Suprapubic skin (tissue), 4 donors: ENCODE measurements around the gene ADD2. TPM values are rescaled to one million over a fixed set of nuclear protein-coding genes. Genes with fewer than 3 reads are reported as not detected.

Experiments used
- DNase-seq, 2 donors: peaks; one replicate each; pipeline ENCODE4 v3.0.0-alpha.2; 2019; ENCODE audit warnings: low spot score in 2 of 2
- H3K27ac ChIP-seq: fragments of 200-600 bp; sonication (generic); one replicate; pipeline ENCODE4 v1.5.1; 2019
- H3K27me3 ChIP-seq: fragments of 200-600 bp; sonication (generic); one replicate; pipeline ENCODE4 v1.5.1; 2019
- H3K36me3 ChIP-seq: fragments of 200-600 bp; sonication (generic); one replicate; pipeline ENCODE4 v1.5.1; 2019
- H3K4me1 ChIP-seq: fragments of 200-600 bp; sonication (generic); one replicate; pipeline ENCODE4 v1.5.1; 2019
- H3K4me3 ChIP-seq: fragments of 200-600 bp; sonication (generic); one replicate; pipeline ENCODE4 v1.5.1; 2019; ENCODE audit warnings: mild to moderate bottlenecking
- H3K9me3 ChIP-seq: fragments of 200-600 bp; sonication (generic); one replicate; pipeline ENCODE4 v1.5.1; 2019
- EP300 ChIP-seq: sonication (generic); formaldehyde crosslinking; IDR thresholded peaks from one replicate; pipeline ENCODE4 v1.6.1; 2017; ENCODE audit warnings: antibody characterized with exemption
- POLR2A ChIP-seq, 2 donors: fragments of 450-650 bp; IDR thresholded peaks; one replicate each; pipeline ENCODE4 v1.6.1; 2017; ENCODE audit warnings: antibody characterized with exemption in 2 of 2, mild to moderate bottlenecking in 2 of 2, moderate library complexity in 2 of 2
- POLR2AphosphoS5 ChIP-seq, 3 donors: sonication (generic); formaldehyde crosslinking; IDR thresholded peaks; one replicate each; pipeline ENCODE4 v1.6.1; 2017; ENCODE audit warnings: antibody characterized with exemption in 3 of 3
- WGBS: methylation state at CpG from one replicate; pipeline ENCODE4 v1.1.5; 2018; 5-methylcytosine and 5-hydroxymethylcytosine counted together
- total RNA-seq, 4 donors: library from RNA; depleted of rRNA; stranded (reverse); fragments of >200 nt; gene quantifications; one replicate each; pipeline ENCODE4 v1.1.0, GENCODE V29; 2016
- TF ChIP-seq, protein P1 (sequence below), 2 donors: fragments of 200-600 bp in 1 of 2; fragments of 450-650 bp in 1 of 2; sonication (generic) in 1 of 2; IDR thresholded peaks; one replicate each; pipeline ENCODE4 v1.5.1; 2016 to 2019; ENCODE audit warnings: antibody characterized with exemption in 2 of 2, mild to moderate bottlenecking in 1 of 2, moderate library complexity in 1 of 2

ADD2 gene
- total RNA-seq, 4 donors from 2014 or later = 1.4 to 2.3 (median 1.5) TPM

DNA sequence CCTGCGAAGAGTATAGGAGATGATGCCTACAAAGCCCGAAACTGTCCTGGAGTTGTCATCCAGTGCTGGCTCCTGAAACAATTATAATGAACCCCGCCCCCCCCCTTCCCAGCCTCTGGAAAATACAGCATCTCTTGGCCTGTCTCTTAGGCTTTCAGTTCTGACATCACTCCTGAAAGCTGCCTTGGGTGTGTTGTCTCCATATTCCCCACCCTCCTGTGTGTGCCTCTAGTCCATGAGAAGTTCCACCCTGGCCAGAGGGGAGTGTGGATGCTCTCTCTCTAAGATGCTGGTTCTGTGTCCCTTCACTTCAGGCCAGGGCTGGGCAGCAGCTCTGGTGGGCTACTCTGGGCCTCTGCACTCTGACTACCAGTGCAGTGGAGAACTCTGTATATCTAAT lies 155.4 kb downstream of the ADD2 start:
- TF ChIP-seq, protein P1, sequence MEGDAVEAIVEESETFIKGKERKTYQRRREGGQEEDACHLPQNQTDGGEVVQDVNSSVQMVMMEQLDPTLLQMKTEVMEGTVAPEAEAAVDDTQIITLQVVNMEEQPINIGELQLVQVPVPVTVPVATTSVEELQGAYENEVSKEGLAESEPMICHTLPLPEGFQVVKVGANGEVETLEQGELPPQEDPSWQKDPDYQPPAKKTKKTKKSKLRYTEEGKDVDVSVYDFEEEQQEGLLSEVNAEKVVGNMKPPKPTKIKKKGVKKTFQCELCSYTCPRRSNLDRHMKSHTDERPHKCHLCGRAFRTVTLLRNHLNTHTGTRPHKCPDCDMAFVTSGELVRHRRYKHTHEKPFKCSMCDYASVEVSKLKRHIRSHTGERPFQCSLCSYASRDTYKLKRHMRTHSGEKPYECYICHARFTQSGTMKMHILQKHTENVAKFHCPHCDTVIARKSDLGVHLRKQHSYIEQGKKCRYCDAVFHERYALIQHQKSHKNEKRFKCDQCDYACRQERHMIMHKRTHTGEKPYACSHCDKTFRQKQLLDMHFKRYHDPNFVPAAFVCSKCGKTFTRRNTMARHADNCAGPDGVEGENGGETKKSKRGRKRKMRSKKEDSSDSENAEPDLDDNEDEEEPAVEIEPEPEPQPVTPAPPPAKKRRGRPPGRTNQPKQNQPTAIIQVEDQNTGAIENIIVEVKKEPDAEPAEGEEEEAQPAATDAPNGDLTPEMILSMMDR (IDR thresholded peaks at IDR 0.05) = no peak
- no peak for TF ChIP-seq EP300
- no peak for TF ChIP-seq POLR2AphosphoS5 (IDR thresholded peaks at IDR 0.05)
- TF ChIP-seq POLR2A (IDR thresholded peaks at IDR 0.05) = no peak

DNA sequence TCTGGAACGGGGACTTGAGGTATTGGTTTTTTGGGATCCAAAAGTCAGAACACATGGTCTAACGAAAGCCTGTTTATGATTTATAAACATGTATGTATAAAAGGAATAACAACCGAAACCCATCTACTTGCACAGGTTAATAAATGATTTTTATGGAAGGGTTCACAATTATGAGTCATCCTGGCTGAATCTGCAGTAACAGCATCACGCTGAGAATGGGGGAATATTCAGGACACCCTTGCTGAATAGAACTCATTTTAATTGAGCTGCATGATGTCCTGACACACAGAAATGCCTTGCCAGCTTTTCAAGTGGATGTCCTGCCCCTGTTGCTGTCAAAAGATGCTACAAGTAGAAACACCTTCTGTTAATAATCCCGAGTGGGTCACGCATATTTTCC lies 159.6 kb downstream of the ADD2 start:
- Histone ChIP-seq H3K4me1 (no peaks in the 10 kb centered on the region), H3K4me3 (no peak overlapping the region), H3K9me3 (no peaks in the 10 kb centered on the region), H3K27me3 (peaks cover 12% of the 10 kb centered on the region), H3K27ac (no peak overlapping the region), H3K36me3 (no peaks in the 10 kb centered on the region)
- WGBS = 70% methylated on average over 6 of the region's 6 CpGs
- no peak for DNase-seq
- TF ChIP-seq, protein P1 (IDR thresholded peaks at IDR 0.05) = no peak
- no peak for TF ChIP-seq POLR2AphosphoS5 (IDR thresholded peaks at IDR 0.05)
- TF ChIP-seq EP300 = no peak
- no peak for TF ChIP-seq POLR2A (IDR thresholded peaks at IDR 0.05)

More for the DNA sequence above, 155.4 kb downstream of the ADD2 start:
- Histone ChIP-seq H3K27ac (no peak overlapping the region), H3K9me3 (no peaks in the 10 kb centered on the region), H3K4me3 (no peak overlapping the region), H3K4me1 (peaks cover 2% of the 10 kb centered on the region), H3K36me3 (no peaks in the 10 kb centered on the region), H3K27me3 (peaks cover 6% of the 10 kb centered on the region)
- WGBS = 90% methylated on average over 3 of the region's 3 CpGs
- DNase-seq = no peak

DNA sequence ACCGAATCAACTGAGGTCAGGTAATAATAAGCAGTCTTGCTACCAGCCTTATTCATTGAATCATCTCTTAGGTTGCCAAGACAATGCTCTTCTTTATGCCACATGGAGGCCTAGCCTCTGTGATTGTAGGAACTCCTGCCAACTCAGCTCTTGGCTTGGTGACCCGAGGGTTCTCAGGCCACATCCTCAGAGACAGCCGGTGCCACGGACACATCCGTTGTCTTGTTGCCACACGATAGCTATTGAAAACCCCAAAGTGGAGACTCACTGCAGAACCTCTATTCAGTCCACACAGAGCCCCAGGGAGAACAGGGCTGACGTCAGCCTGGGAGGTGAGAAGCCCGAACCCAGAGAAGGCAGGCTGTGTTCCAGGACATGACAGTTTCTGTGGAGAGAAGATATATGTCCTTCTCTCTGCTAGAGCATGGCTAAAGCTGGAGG lies 160.9 kb downstream of the ADD2 start:
- DNase-seq = no peak
- no peaks in the 10 kb centered on the region for H3K36me3 ChIP-seq
- no peaks in the 10 kb centered on the region for H3K9me3 ChIP-seq
- no peak overlapping the region for H3K4me3 ChIP-seq
- H3K27me3 ChIP-seq = peaks cover 12% of the 10 kb centered on the region
- H3K27ac ChIP-seq = no peak overlapping the region
- TF ChIP-seq POLR2A (IDR thresholded peaks at IDR 0.05) (no peak), POLR2AphosphoS5 (IDR thresholded peaks at IDR 0.05) (no peak), EP300 (no peak)
- 42% methylated on average over 8 of the region's 8 CpGs for WGBS
- no peaks in the 10 kb centered on the region for H3K4me1 ChIP-seq

Other genes with a start within 250 kb of the ADD2 start
- gene TGFA, start 214.4 kb downstream of the ADD2 start, total RNA-seq = 10 to 100 TPM; 19.2 to 62.4 (median 41.7) TPM
- gene FIGLA, start 22.4 kb upstream of the ADD2 start, total RNA-seq = not detected
- 1 to 10 TPM in 2 of 4 donors, under 1 TPM in 2; 0.60 to 3.0 (median 0.93) TPM for gene CLEC4F, start 52.4 kb upstream of the ADD2 start, total RNA-seq
- 10 to 100 TPM; 25.4 to 81.3 (median 50.5) TPM for gene CD207, start 67.6 kb upstream of the ADD2 start, total RNA-seq
- gene VAX2, start 132.4 kb upstream of the ADD2 start, total RNA-seq = 1 to 10 TPM; 1.2 to 5.8 (median 3.1) TPM
- gene ATP6V1B1, start 167.7 kb upstream of the ADD2 start, total RNA-seq = 10 to 100 TPM; 22.7 to 66.9 (median 39.5) TPM
- 1 to 10 TPM in 2 of 4 donors, not detected in 2; 2.9 to 5.5 TPM for gene ANKRD53, start 210.4 kb upstream of the ADD2 start, total RNA-seq
- gene TEX261, start 226.7 kb upstream of the ADD2 start, total RNA-seq = 10 to 100 TPM; 19.7 to 31.0 (median 26.8) TPM